HEK293T (cell line): Measurements from ENCODE around the gene DOCK1.

Source experiments
- CTCF ChIA-PET: fragments of 350-600 bp; formaldehyde crosslinking; extraction: SDS; loops from one replicate; lab custom pipeline; 2021; ENCODE audit warnings: antibody characterized with exemption, inconsistent platforms; lab: Yijun Ruan, JAX
- POLR2A ChIA-PET: fragments of 350-600 bp; formaldehyde crosslinking; extraction: SDS; loops from one replicate; lab custom pipeline; 2020; ENCODE audit warnings: antibody characterized with exemption, inconsistent platforms; lab: Yijun Ruan, JAX
- DNase-seq: peaks from one replicate; pipeline ENCODE4 v3.0.0; 2012; ENCODE audit warnings: mixed read lengths; ENCODE audit errors: extremely low spot score
- ARNT ChIP-seq: fragments of 450-650 bp; IDR thresholded peaks from 2 replicates; pipeline ENCODE4 v1.6.1; 2017; ENCODE audit warnings: mild to moderate bottlenecking
- BHLHE40 ChIP-seq: fragments of 450-650 bp; IDR thresholded peaks from 2 replicates; pipeline ENCODE4 v1.6.1; 2016; ENCODE audit warnings: mild to moderate bottlenecking, moderate library complexity, borderline replicate concordance
- CTBP1 ChIP-seq: fragments of 450-650 bp; IDR thresholded peaks from 2 replicates; pipeline ENCODE4 v1.6.1; 2016; ENCODE audit warnings: borderline replicate concordance
- ELF4 ChIP-seq: fragments of 450-650 bp; IDR thresholded peaks from 2 replicates; pipeline ENCODE4 v1.6.1; 2017; ENCODE audit warnings: antibody characterized with exemption
- FOXA1 ChIP-seq: fragments of 450-650 bp; IDR thresholded peaks from 2 replicates; pipeline ENCODE4 v1.6.1; 2016; ENCODE audit warnings: mild to moderate bottlenecking
- FOXK2 ChIP-seq: fragments of 450-650 bp; IDR thresholded peaks from 2 replicates; pipeline ENCODE4 v1.6.1; 2016; ENCODE audit warnings: mild to moderate bottlenecking
- FOXM1 ChIP-seq: fragments of 450-650 bp; IDR thresholded peaks from 2 replicates; pipeline ENCODE4 v1.6.1; 2017; ENCODE audit warnings: mild to moderate bottlenecking, borderline replicate concordance
- HDGF ChIP-seq: fragments of 450-650 bp; IDR thresholded peaks from 2 replicates; pipeline ENCODE4 v1.6.1; 2017; ENCODE audit warnings: antibody characterized with exemption, borderline replicate concordance
- L3MBTL2 ChIP-seq: fragments of 450-650 bp; conservative IDR thresholded peaks from 2 replicates; pipeline ENCODE4 v1.6.1; 2016; ENCODE audit warnings: mild to moderate bottlenecking
- LEF1 ChIP-seq: fragments of 450-650 bp; IDR thresholded peaks from 2 replicates; pipeline ENCODE4 v1.6.1; 2017; ENCODE audit warnings: mild to moderate bottlenecking, borderline replicate concordance
- NFRKB ChIP-seq: fragments of 450-650 bp; IDR thresholded peaks from 2 replicates; pipeline ENCODE4 v1.6.1; 2016; ENCODE audit warnings: mild to moderate bottlenecking, moderate library complexity
- SP1 ChIP-seq: fragments of 450-650 bp; IDR thresholded peaks from 2 replicates; pipeline ENCODE4 v1.6.1; 2017
- SUZ12 ChIP-seq: fragments of 450-650 bp; IDR thresholded peaks from 2 replicates; pipeline ENCODE4 v1.6.1; 2016; ENCODE audit warnings: mild to moderate bottlenecking
- TARDBP ChIP-seq: fragments of 450-650 bp; IDR thresholded peaks from 2 replicates; pipeline ENCODE4 v1.6.1; 2016
- ZNF384 ChIP-seq: fragments of 450-650 bp; IDR thresholded peaks from 2 replicates; pipeline ENCODE4 v1.6.1; 2016
- TF ChIP-seq, protein P1 (sequence below): fragments of 450-650 bp; IDR thresholded peaks from 2 replicates; pipeline ENCODE4 v1.6.1; 2016

Gene DOCK1

DNA sequence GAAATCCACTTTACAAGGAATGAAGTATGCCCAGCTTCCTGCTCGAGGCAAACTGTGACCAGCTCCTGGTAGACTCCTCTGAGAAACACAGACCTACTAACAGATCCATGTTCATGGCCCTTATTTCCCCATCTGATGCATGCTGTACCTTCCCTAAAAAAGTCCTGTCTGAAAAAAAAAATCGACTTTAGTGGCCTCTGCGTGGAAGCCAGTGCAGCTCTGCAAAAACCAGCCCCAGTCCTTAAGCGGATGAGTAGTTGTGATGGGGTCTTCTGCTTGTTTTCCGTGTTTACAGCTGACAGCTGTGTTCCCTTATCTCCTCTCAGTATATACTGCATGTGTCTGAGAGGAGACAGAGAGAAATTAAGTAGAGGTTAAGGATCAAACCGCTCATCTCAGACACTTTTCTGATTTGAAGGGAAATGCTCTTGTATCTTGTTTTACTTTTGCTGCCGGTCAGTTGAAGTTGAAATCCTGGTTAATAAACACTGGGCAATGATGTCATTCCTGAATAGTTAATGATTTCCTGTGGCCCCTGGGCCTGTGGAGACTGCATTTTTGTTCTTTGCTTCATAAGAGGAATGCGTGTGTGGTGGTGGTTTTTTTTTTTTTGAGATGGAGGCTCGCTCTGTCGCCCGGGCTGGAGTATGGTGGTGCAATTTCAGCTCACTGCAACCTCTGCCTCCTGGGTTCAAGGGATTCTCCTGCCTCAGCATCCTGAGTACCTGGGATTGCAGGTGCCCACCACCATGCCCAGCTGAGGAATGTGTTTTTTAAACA is 67.6 kb downstream of the DOCK1 start:
- TF ChIP-seq CTBP1 (no peak), FOXM1 (no peak), BHLHE40 (no peak), ARNT (no peak), L3MBTL2 (no peak), ELF4 (no peak), FOXA1 (no peak), LEF1 (no peak), FOXK2 (no peak), ZNF384 (no peak), TARDBP (no peak), SUZ12 (no peak), HDGF (no peak), NFRKB (no peak), SP1 (no peak)
- TF ChIP-seq, protein P1, sequence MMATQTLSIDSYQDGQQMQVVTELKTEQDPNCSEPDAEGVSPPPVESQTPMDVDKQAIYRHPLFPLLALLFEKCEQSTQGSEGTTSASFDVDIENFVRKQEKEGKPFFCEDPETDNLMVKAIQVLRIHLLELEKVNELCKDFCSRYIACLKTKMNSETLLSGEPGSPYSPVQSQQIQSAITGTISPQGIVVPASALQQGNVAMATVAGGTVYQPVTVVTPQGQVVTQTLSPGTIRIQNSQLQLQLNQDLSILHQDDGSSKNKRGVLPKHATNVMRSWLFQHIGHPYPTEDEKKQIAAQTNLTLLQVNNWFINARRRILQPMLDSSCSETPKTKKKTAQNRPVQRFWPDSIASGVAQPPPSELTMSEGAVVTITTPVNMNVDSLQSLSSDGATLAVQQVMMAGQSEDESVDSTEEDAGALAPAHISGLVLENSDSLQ = no peak
- no peak for DNase-seq
- POLR2A ChIA-PET = no interaction called here
- CTCF ChIA-PET = no interaction called here

DNA sequence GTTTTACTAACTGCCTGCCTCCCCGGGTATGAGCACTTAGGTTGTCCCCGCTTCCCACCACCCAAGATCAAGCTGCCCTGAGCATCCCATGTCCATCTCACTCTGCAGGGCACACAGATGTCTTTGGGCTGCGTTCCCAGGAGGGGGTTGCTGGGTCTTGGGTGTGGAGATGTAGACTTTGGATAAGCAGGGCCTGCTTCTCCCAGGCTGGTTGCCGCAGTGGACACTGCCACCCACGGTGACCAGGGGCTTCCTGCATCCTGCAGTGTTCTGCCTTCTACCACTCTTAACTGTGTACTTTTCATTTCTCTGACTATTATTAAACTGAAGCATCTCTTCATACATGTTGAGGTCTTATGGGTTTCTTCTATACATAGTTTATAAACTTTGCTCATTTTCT is 70.0 kb downstream of the DOCK1 start:
- no peak for DNase-seq
- TF ChIP-seq ZNF384 (no peak), CTBP1 (no peak), ARNT (no peak), L3MBTL2 (no peak), NFRKB (no peak), FOXM1 (no peak), FOXA1 (no peak), SUZ12 (no peak), TARDBP (no peak), LEF1 (no peak), HDGF (no peak), FOXK2 (no peak), ELF4 (no peak), BHLHE40 (no peak), SP1 (no peak)
- TF ChIP-seq, protein P1 = no peak
- ChIA-PET POLR2A (no interaction called here), CTCF (no interaction called here)

- DNase-seq = no peak
- POLR2A ChIA-PET = no interaction called here
- CTCF ChIA-PET = no interaction called here
- TF ChIP-seq ELF4 (no peak), BHLHE40 (no peak), L3MBTL2 (no peak), ARNT (no peak), FOXA1 (no peak), FOXM1 (no peak), TARDBP (no peak), CTBP1 (no peak), SP1 (no peak), HDGF (no peak), FOXK2 (no peak), ZNF384 (no peak), LEF1 (no peak), SUZ12 (no peak)
- TF ChIP-seq, protein P1 = no peak
These were observed 72.0 kb downstream of the DOCK1 start for GRCh38 chr10:126977216-126977615.

DNA sequence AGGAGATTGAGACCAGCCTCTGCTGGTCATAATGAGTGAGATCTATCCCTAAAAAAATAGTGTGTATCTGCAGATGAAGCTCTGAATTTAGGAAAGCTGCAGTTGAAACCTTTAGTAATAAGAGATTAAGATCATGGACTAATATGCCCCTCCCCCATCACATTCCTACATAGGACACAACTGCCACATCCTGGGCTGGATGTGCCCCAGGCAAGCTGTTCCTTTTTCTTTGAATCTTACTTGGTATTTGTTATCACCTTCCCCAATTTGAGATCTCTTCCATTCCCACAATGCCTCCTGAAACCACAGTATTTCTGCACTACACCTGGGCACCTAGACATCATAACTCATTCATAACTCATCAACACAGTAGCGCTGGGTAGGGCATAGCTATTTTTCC is 74.1 kb downstream of the DOCK1 start:
- DNase-seq = no peak
- POLR2A ChIA-PET = no interaction called here
- CTCF ChIA-PET = no interaction called here
- TF ChIP-seq NFRKB (no peak), CTBP1 (no peak), FOXM1 (no peak), TARDBP (no peak), SUZ12 (no peak), SP1 (no peak), FOXK2 (no peak), L3MBTL2 (no peak)

DNA sequence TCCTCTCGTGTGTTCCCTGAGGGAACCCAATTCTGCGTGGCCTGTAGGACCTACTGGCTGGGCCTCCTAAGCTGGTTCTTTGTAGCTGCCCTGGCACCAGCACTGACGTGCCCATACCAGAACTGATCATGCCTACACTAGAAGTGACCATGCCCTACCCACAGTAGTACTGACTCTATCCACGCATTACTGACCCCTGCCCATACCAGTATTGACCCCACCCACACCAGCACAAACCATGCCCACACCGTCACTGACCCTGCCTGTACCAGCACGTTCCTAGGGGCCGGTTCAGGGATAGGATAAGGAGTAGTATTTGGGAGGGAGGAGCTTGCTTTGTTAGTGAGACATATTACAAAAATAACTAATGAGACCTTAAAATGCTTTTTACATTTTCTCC is 88.0 kb downstream of the DOCK1 start:
- DNase-seq = no peak
- POLR2A ChIA-PET = no interaction called here
- CTCF ChIA-PET = no interaction called here
- TF ChIP-seq BHLHE40 (no peak), CTBP1 (no peak), TARDBP (no peak), SP1 (no peak), FOXK2 (no peak), ELF4 (no peak), ARNT (no peak), ZNF384 (no peak), FOXA1 (no peak), L3MBTL2 (no peak), HDGF (no peak), NFRKB (no peak), SUZ12 (no peak), LEF1 (no peak), FOXM1 (no peak)
- TF ChIP-seq, protein P1 = no peak
